GM06990 (cell line): Measurements from ENCODE around the gene FIBP.
A peak's percentile ranks its signal among the peaks of the same experiment; 100 is the strongest.

ENCODE experiments used
- DNase-seq: peaks from one replicate; pipeline ENCODE4 v3.0.0-alpha.2; 2011; ENCODE audit not compliant: insufficient read length; ENCODE audit errors: extremely low read depth
- H3K27me3 ChIP-seq: replicated peaks from 2 replicates; pipeline ENCODE4 v1.6.0; 2011; ENCODE audit warnings: low read length; ENCODE audit not compliant: control insufficient read depth, insufficient read depth
- H3K36me3 ChIP-seq: 2 replicates; pipeline ENCODE4 v1.5.1; 2011; ENCODE audit warnings: low read length; ENCODE audit not compliant: control insufficient read depth, insufficient read depth
- H3K4me3 ChIP-seq: replicated peaks from 2 replicates; pipeline ENCODE4 v1.5.1; 2011; ENCODE audit warnings: low read depth, mild to moderate bottlenecking, control low read depth, low read length
- CTCF ChIP-seq: IDR thresholded peaks from 2 replicates; pipeline ENCODE4 v1.5.1; 2011; ENCODE audit warnings: low read length, control low read depth, mild to moderate bottlenecking, inconsistent platforms; ENCODE audit not compliant: insufficient read depth, poor library complexity, severe bottlenecking

FIBP gene

GRCh38 chr11:65900125-65900898 lies 12.0 kb upstream of the FIBP start, which contains the start of gene FOSL1:
TSS of gene FOSL1 (minus strand) at chr11:65900388. CDS start at chr11:65900339, 49 bp downstream.
- peak within 1 kb of the TSS; percentile 89 for H3K4me3 ChIP-seq
- no peaks in the 10 kb centered on the region; the same call in 1 of the 2 replicates for H3K27me3 ChIP-seq
- TF ChIP-seq CTCF, result no peak
- H3K36me3 ChIP-seq, result no peaks in the 10 kb centered on the region; the same call in none of the 2 replicates
- DNase-seq, result peak; percentile 93

GRCh38 chr11:65899356-65900124 lies 11.3 kb upstream of the FIBP start:
- H3K36me3 ChIP-seq, result no peaks in the 10 kb centered on the region; the same call in none of the 2 replicates
- peak; percentile 63 for DNase-seq
- H3K27me3 ChIP-seq, result no peaks in the 10 kb centered on the region; the same call in 1 of the 2 replicates
- H3K4me3 ChIP-seq, result peak overlapping the region; percentile 89
- TF ChIP-seq CTCF, result peak; percentile 21

- no peak for DNase-seq
- Histone ChIP-seq H3K27me3 (no peaks in the 10 kb centered on the region; the same call in 1 of the 2 replicates), H3K4me3 (peak overlapping the region; percentile 89), H3K36me3 (no peaks in the 10 kb centered on the region; the same call in none of the 2 replicates)
- TF ChIP-seq CTCF, result no peak
These were observed 10.5 kb upstream of the FIBP start for GRCh38 chr11:65898656-65899355.

- no peak overlapping the region for H3K4me3 ChIP-seq
- TF ChIP-seq CTCF, result no peak
- H3K36me3 ChIP-seq, result no peaks in the 10 kb centered on the region; the same call in none of the 2 replicates
- H3K27me3 ChIP-seq, result no peaks in the 10 kb centered on the region
- no peak for DNase-seq
These were observed 8.8 kb upstream of the FIBP start for GRCh38 chr11:65897020-65897471.

- no peaks in the 10 kb centered on the region; the same call in none of the 2 replicates for H3K36me3 ChIP-seq
- H3K27me3 ChIP-seq, result no peaks in the 10 kb centered on the region
- DNase-seq, result no peak
- no peak for TF ChIP-seq CTCF
- no peak overlapping the region for H3K4me3 ChIP-seq
These were observed 8.0 kb upstream of the FIBP start for GRCh38 chr11:65896034-65896999.
